HUES48 (cell line): ENCODE results near the gene ZNF165.
"Not testable (repeated sequence)": the region's sequence is repeated elsewhere in the genome, so short reads cannot be mapped to it uniquely, and the experiment has no call there.

Experiments used
- H3K27ac ChIP-seq: one replicate; pipeline ENCODE4 v1.7.0; 2013; ENCODE audit warnings: low read depth, low read length, inconsistent platforms
- H3K27me3 ChIP-seq: 2 replicates; pipeline ENCODE4 v1.6.1; 2013; ENCODE audit warnings: mild to moderate bottlenecking, low read length; ENCODE audit not compliant: control insufficient read depth, insufficient read depth
- H3K36me3 ChIP-seq: 2 replicates; pipeline ENCODE4 v1.6.1; 2013; ENCODE audit warnings: low read length; ENCODE audit not compliant: control insufficient read depth, insufficient read depth
- H3K4me1 ChIP-seq: 2 replicates; pipeline ENCODE4 v1.6.1; 2013; ENCODE audit warnings: mild to moderate bottlenecking, low read length; ENCODE audit not compliant: control insufficient read depth, insufficient read depth
- H3K4me3 ChIP-seq: 2 replicates; pipeline ENCODE4 v1.5.1; 2013; ENCODE audit warnings: mild to moderate bottlenecking, low read depth, low read length
- H3K9ac ChIP-seq: 2 replicates; pipeline ENCODE4 v1.6.1; 2013; ENCODE audit warnings: mild to moderate bottlenecking, low read depth, low read length, moderate library complexity
- H3K9me3 ChIP-seq: 2 replicates; pipeline ENCODE4 v1.6.1; 2013; ENCODE audit warnings: low read length; ENCODE audit not compliant: control insufficient read depth, insufficient read depth

The ZNF165 gene

DNA sequence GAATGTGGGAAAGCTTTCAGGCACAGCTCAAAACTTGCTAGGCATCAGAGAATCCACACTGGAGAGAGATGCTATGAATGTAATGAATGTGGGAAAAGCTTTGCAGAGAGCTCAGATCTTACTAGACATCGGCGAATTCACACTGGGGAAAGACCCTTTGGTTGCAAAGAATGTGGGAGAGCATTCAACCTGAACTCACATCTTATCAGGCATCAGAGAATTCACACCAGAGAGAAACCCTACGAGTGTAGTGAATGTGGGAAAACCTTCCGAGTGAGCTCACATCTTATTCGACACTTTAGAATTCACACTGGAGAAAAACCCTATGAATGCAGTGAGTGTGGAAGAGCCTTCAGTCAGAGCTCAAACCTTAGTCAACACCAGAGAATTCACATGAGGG is 8.7 kb downstream of the ZNF165 start:
- H3K4me1 ChIP-seq = no peaks in the 10 kb centered on the region
- no peak overlapping the region for H3K4me3 ChIP-seq
- H3K27ac ChIP-seq = no peak overlapping the region
- H3K9ac ChIP-seq = no peak overlapping the region
- H3K27me3 ChIP-seq = no peaks in the 10 kb centered on the region
- peaks cover 54% of the 10 kb centered on the region for H3K36me3 ChIP-seq
- peaks cover 20% of the 10 kb centered on the region for H3K9me3 ChIP-seq

DNA sequence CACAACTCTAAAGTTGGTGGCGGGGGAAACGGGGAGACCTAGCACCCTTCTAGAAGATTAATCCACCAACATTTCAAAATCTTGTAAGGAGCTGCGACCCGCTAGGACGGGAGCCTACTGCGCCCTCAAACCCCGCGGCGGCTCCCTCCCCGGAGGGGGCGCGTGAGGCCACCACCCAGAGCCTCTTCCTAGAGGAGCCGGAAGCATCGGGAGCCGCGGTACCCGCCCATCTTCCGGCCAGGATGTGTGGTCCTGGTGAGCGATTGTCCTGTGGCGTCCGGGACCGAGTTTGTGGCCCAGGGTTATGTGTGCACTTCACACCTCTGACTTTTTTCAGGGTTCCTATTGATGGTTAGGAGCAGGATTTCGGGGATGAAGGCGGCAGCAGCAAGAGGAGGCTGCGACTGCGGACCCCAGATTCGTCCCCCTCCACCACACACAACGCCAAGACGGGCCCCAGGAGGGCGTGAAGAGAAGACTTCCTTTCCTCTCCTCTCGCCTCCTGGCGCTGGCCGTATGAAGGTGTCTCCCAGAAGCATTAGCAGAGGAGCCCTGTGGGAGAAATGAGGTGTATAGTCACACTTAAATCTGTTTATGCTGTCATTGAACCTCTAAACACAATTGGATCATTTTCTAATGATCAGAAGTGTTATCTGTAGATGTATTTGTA is 10.7 kb downstream of the ZNF165 start:
- H3K4me1 ChIP-seq = no peaks in the 10 kb centered on the region
- peaks cover 20% of the 10 kb centered on the region for H3K9me3 ChIP-seq
- H3K36me3 ChIP-seq = peaks cover 43% of the 10 kb centered on the region
- no peak overlapping the region for H3K4me3 ChIP-seq
- no peaks in the 10 kb centered on the region for H3K27me3 ChIP-seq
- H3K9ac ChIP-seq = no peak overlapping the region
- H3K27ac ChIP-seq = no peak overlapping the region

- H3K4me3 ChIP-seq, H3K9ac ChIP-seq, H3K27ac ChIP-seq, H3K9me3 ChIP-seq, H3K27me3 ChIP-seq, H3K36me3 ChIP-seq, H3K4me1 ChIP-seq: not testable (repeated sequence)
Measured at GRCh38 chr6:28102222-28102621, 21.9 kb downstream of the ZNF165 start.

DNA sequence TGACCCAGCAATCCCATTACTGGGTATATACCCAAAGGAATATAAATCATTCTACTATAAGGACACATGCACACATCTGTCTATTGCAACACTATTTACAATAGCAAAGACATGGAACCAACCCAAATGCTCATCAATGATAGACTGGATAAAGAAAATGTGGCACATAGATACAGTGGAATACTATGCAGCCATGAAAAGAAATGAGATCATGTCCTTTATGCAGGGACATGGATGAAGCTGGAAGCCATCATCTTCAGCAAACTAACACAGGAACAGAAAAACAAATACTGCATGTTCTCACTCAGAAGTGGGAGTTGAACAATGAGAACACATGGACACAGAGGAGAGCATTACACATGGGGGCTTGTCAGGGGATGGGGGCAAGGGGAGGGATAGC is 22.3 kb downstream of the ZNF165 start:
- not testable (repeated sequence) for H3K27me3 ChIP-seq, H3K36me3 ChIP-seq, H3K9ac ChIP-seq

GRCh38 chr6:28104392-28105244 is 24.2 kb downstream of the ZNF165 start:
- Histone ChIP-seq H3K27me3 (peaks cover 10% of the 10 kb centered on the region), H3K4me1 (peaks cover 5% of the 10 kb centered on the region), H3K27ac (peak overlapping the region; percentile 51)

More for the DNA sequence above, 22.3 kb downstream of the ZNF165 start:
- not testable (repeated sequence) for H3K4me3 ChIP-seq, H3K27ac ChIP-seq, H3K4me1 ChIP-seq, H3K9me3 ChIP-seq

DNA sequence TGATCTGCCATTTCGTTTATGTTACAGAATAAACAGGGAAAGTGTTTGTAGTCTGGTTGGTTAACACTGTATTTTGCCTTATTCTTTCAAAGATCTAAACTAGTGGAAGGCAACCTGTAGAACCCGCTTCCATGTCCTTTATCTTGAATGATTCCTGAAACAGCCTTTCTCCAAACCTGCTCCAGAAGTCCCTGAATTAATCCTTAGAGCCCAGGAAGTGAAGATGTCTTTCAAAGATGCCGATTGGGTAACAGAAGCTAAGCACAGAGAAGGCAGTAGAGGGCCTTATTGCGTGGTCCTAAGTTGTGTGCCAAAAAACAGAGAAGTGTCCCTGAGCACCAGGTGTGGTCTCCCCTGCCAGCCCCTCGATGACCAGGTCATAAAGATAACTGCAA is 24.9 kb downstream of the ZNF165 start:
- Histone ChIP-seq H3K27ac (no peak overlapping the region), H3K36me3 (no peaks in the 10 kb centered on the region), H3K9me3 (no peaks in the 10 kb centered on the region), H3K4me1 (peaks cover 5% of the 10 kb centered on the region), H3K27me3 (peaks cover 8% of the 10 kb centered on the region), H3K9ac (peak overlapping the region; percentile 76), H3K4me3 (peak overlapping the region; percentile 90)

More at GRCh38 chr6:28104392-28105244, 24.2 kb downstream of the ZNF165 start:
- Histone ChIP-seq H3K9me3 (no peaks in the 10 kb centered on the region), H3K36me3 (no peaks in the 10 kb centered on the region), H3K4me3 (peak overlapping the region; percentile 90), H3K9ac (peak overlapping the region; percentile 76)

DNA sequence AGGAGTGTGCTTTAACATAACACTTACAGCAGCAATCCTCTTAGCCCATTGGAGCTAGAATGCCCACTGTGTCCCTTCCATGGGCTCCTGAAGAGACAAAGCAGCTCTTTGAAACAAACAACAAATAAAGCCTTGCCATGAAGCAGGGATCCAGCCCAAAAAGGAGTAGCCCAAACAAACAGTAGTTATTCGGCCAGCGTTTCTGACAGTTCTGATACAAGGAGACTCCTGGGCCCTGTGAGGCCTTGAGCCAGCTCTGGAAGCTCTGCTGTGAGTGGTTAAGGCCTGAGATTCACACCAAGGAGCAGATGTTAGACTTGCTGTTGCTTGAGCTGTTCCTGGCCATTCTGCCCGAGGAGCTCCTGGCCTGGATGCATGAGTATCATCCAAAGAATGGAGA is 27.1 kb downstream of the ZNF165 start:
- Histone ChIP-seq H3K9ac (no peak overlapping the region), H3K27me3 (peaks cover 10% of the 10 kb centered on the region), H3K4me1 (peaks cover 5% of the 10 kb centered on the region), H3K27ac (no peak overlapping the region), H3K9me3 (no peaks in the 10 kb centered on the region), H3K36me3 (no peaks in the 10 kb centered on the region), H3K4me3 (no peak overlapping the region)

DNA sequence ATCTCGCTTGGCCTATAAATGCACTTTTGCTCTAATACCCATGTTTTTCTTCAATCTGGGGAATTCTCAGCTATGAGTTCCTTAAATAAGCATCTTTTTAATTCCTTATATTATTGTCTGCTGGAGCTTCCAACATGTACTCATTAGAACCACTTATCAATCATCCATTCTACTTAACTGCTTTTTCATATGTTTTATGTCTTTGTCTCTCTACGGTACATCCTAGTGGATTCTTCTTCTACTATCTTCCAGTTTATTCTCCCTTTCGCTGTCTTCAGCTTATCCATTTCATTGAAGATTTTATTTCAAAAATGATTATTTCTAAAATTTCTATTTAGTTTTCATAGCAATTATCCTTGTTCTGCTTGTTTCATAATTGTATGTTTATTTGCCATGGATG is 31.6 kb downstream of the ZNF165 start:
- Histone ChIP-seq H3K9ac (no peak overlapping the region), H3K4me1 (no peaks in the 10 kb centered on the region), H3K4me3 (no peak overlapping the region), H3K27ac (no peak overlapping the region), H3K9me3 (no peaks in the 10 kb centered on the region), H3K36me3 (no peaks in the 10 kb centered on the region), H3K27me3 (peaks cover 10% of the 10 kb centered on the region)

- Histone ChIP-seq H3K9me3 (no peaks in the 10 kb centered on the region), H3K27me3 (no peaks in the 10 kb centered on the region), H3K9ac (no peak overlapping the region), H3K36me3 (peaks cover 11% of the 10 kb centered on the region; the same call in 1 of the 2 replicates), H3K4me3 (no peak overlapping the region), H3K27ac (no peak overlapping the region), H3K4me1 (no peaks in the 10 kb centered on the region)
Measured at GRCh38 chr6:28115799-28116198, 35.4 kb downstream of the ZNF165 start.

DNA sequence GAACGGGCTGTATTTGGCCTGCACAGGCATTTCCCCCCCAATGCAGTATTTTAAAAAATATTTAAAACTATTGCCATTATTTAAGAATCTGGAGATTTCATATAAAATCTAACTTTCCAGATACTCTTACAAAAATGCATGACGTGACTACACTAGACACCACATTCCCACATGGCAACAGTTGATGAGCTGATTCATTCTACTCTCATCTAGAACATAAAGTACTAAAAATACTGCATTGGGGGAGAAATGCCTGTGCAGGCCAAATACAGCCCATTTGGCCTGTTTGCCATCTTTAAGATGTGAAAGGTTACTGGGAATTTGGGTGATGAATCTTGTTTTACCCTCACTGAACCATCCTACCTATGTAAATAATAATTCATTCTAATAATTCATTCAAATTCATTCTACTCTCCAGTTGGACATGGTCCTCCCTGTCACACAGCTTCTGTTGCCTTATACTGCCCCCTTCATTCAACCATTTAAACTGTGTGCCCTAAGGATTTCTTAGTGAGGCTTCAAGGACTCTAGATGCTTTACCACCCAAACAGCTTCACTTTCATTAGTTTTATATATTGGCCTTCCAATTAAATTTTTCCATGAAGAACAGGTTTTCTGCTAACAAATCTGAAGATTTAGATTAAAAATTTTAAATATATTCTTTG is 37.1 kb downstream of the ZNF165 start:
- Histone ChIP-seq H3K27me3 (no peaks in the 10 kb centered on the region), H3K36me3 (peaks cover 11% of the 10 kb centered on the region; the same call in 1 of the 2 replicates), H3K4me1 (no peaks in the 10 kb centered on the region)

GRCh38 chr6:28118217-28118616 is 37.8 kb downstream of the ZNF165 start:
- H3K36me3 ChIP-seq = peaks cover 11% of the 10 kb centered on the region; the same call in 1 of the 2 replicates
- no peak overlapping the region for H3K4me3 ChIP-seq
- no peaks in the 10 kb centered on the region for H3K9me3 ChIP-seq
- H3K4me1 ChIP-seq = no peaks in the 10 kb centered on the region
- H3K9ac ChIP-seq = no peak overlapping the region
- H3K27ac ChIP-seq = no peak overlapping the region
- H3K27me3 ChIP-seq = no peaks in the 10 kb centered on the region

More for the DNA sequence above, 37.1 kb downstream of the ZNF165 start:
- Histone ChIP-seq H3K9ac (no peak overlapping the region), H3K27ac (no peak overlapping the region), H3K9me3 (no peaks in the 10 kb centered on the region), H3K4me3 (no peak overlapping the region)
